ENCODE results near the gene FCHSD2.
A peak's percentile ranks its signal among the peaks of the same experiment; 100 is the strongest.

DNA sequence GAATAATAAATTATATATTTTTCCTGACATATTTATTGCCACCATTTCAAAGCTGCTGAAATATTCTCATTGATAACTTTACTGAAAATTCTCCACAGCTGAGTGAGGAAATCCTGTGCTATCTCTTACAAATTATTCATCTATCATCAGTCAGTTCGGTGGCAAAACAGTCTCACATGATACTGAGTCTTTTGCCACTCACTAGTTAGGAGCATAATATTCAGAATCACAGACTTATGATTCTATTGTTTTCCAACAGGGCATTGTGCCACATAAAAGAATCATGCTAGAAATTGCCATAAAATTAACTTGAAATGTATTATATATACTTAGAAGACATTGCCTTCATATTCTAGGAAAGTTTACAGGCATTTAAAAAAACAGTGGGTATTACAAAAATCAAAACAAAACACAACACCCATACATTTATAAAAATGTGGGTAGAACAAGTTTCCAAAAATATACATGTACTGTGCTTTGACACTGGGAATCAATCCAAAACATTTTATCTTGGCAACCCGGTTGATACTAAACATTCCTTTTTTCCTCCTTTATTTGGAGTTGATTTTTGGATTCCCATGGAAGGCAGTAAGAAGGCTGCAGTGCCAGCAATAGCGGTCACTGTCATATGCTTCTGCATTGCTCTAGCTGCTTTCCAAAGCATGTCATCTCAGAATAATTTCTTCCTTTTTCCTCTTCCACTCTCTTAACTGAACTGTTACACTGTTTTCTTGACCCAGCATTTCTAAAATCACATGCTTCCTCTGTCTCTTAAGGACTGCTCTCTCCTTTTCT is 285.4 kb downstream of the FCHSD2 start:
- TF ChIP-seq, protein P1, sequence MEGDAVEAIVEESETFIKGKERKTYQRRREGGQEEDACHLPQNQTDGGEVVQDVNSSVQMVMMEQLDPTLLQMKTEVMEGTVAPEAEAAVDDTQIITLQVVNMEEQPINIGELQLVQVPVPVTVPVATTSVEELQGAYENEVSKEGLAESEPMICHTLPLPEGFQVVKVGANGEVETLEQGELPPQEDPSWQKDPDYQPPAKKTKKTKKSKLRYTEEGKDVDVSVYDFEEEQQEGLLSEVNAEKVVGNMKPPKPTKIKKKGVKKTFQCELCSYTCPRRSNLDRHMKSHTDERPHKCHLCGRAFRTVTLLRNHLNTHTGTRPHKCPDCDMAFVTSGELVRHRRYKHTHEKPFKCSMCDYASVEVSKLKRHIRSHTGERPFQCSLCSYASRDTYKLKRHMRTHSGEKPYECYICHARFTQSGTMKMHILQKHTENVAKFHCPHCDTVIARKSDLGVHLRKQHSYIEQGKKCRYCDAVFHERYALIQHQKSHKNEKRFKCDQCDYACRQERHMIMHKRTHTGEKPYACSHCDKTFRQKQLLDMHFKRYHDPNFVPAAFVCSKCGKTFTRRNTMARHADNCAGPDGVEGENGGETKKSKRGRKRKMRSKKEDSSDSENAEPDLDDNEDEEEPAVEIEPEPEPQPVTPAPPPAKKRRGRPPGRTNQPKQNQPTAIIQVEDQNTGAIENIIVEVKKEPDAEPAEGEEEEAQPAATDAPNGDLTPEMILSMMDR (IDR thresholded peaks at IDR 0.05; ENCODE audit: extremely low read depth in 1 of 2, insufficient read depth in 1 of 2, low read depth in 1 of 2, low read length in 2 of 2) = peak in 1 of 2 donors; percentile 17
- TF ChIP-seq JUN (IDR thresholded peaks at IDR 0.05; ENCODE audit: borderline replicate concordance, insufficient read depth, insufficient read length, low read depth) = peak; percentile 21
- TF ChIP-seq, protein P2, sequence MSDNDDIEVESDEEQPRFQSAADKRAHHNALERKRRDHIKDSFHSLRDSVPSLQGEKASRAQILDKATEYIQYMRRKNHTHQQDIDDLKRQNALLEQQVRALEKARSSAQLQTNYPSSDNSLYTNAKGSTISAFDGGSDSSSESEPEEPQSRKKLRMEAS (IDR thresholded peaks at IDR 0.05; ENCODE audit: insufficient read depth, insufficient read length) = no peak

Measured in endothelial cell of umbilical vein (primary cell).